Psoas muscle (tissue), 8 donors: ENCODE results near the gene DOK4. TPM values are rescaled to one million over a fixed set of nuclear protein-coding genes. Genes with fewer than 3 reads are reported as not detected.
"Not testable (repeated sequence)": the region's sequence is repeated elsewhere in the genome, so short reads cannot be mapped to it uniquely, and the experiment has no call there.

Source experiments
- ATAC-seq, 4 donors: fragments of 200-7000 bp; cut with Tn5 transposase; one replicate each; pipeline ENCODE4 v1.9.1; 2020; ENCODE audit warnings: moderate library complexity in 3 of 4, mild to moderate bottlenecking in 2 of 4
- DNase-seq, 2 donors: peaks; one replicate each; pipeline ENCODE4 v3.0.0-alpha.2; 2020
- H3K27ac ChIP-seq: fragments of 200-600 bp; one replicate; pipeline ENCODE4 v1.8.0; 2022
- H3K27me3 ChIP-seq, 3 donors: fragments of 200-600 bp in 1 of 3; one replicate each; pipeline versions ENCODE4 v1.6.1 to v1.8.0; 2013 to 2022; ENCODE audit warnings: low read length in 2 of 3, mild to moderate bottlenecking in 2 of 3, moderate library complexity in 1 of 3; ENCODE audit not compliant: insufficient read depth in 3 of 3
- H3K36me3 ChIP-seq, 2 donors: fragments of 200-600 bp in 1 of 2; one replicate each; pipeline versions ENCODE4 v1.6.1 to v1.8.0; 2013 to 2022; ENCODE audit warnings: low read depth in 1 of 2, mild to moderate bottlenecking in 1 of 2, moderate library complexity in 1 of 2; ENCODE audit not compliant: insufficient read depth in 1 of 2
- H3K4me1 ChIP-seq: fragments of 200-600 bp; one replicate; pipeline ENCODE4 v1.8.0; 2022
- H3K4me3 ChIP-seq: fragments of 200-600 bp; one replicate; pipeline ENCODE4 v1.8.0; 2022; ENCODE audit warnings: mild to moderate bottlenecking
- H3K9me3 ChIP-seq: fragments of 200-600 bp; one replicate; pipeline ENCODE4 v1.8.0; 2022
- CTCF ChIP-seq: fragments of 200-600 bp; IDR thresholded peaks from one replicate; pipeline ENCODE4 v1.8.0; 2022; ENCODE audit warnings: antibody characterized with exemption
- WGBS, 3 donors: extraction: QIAGEN DNeasy Blood & Tissue Kit; methylation state at CpG; one replicate each; pipeline versions ENCODE4 v1.1.6 to v1.1.7; 2013; 5-methylcytosine and 5-hydroxymethylcytosine counted together
- intact Hi-C, 2 donors: fragments of 100-400 bp; cut with DNase I; formaldehyde crosslinking; loops; one replicate each; pipeline versions ENCODE4 v1.11.0 to v1.14.2; 2022
- polyA plus RNA-seq, 3 donors: library from polyadenylated mRNA; stranded (reverse); fragments of 200-250 nt; gene quantifications; one replicate each; pipeline ENCODE4 v1.2.3, GENCODE V29; 2013
- total RNA-seq, 4 donors: library from RNA; stranded (reverse); fragmentation: NEBNext Ultra II Directional in 2 of 4; extraction: Animal tissue kit (Norgen Biotek cat#: 25700) in 2 of 4; gene quantifications; one replicate each; pipeline versions ENCODE4 v1.2.1 to v1.2.4, GENCODE V29; 2021 to 2023
- donor health status: healthy with polysubstance abuse.
- donor health status: DM: no; HTN: no; CAD: no; lungs with moderate emphysema.
- donor health status: Bipolar disorder and iron deficiency.
- donor health status: healthy.
- donor health status: DM: yes; HTN: yes; CAD: no.
- donor health status: DM: no; HTN: no; CAD: no.
- donor health status: DM: no; HTN: no; CAD: no.
- donor health status: DM: yes; HTN: yes; CAD: no.

The DOK4 gene
- total and polyA plus RNA-seq, 7 donors, result 1.3 to 4.3 (median 1.9) TPM

- no peaks in the 10 kb centered on the region for H3K9me3 ChIP-seq
- intact Hi-C loops, result no loop called here
- 58 to 65% (median 63%) methylated on average over 7 to 9 of the region's 9 CpGs for WGBS, 3 donors
- H3K27me3 ChIP-seq, result no peaks in the 10 kb centered on the region
- H3K4me1 ChIP-seq, result no peaks in the 10 kb centered on the region
- no peak for TF ChIP-seq CTCF
- no peak overlapping the region for H3K4me3 ChIP-seq
- no peak for ATAC-seq
- peak in 1 of 2 donors; percentile 23 for DNase-seq
- no peak overlapping the region for H3K27ac ChIP-seq
- no peaks in the 10 kb centered on the region for H3K36me3 ChIP-seq
Observed at GRCh38 chr16:57500578-57501111, 14.4 kb upstream of the DOK4 start.

- H3K4me3 ChIP-seq, H3K27me3 ChIP-seq, H3K27ac ChIP-seq, H3K9me3 ChIP-seq, intact Hi-C loops, ATAC-seq, H3K36me3 ChIP-seq, DNase-seq, H3K4me1 ChIP-seq: not testable (repeated sequence)
- WGBS, 3 donors, result 82 to 87% (median 84%) methylated on average over 11 of the region's 11 CpGs
Observed at GRCh38 chr16:57499941-57500340, 13.6 kb upstream of the DOK4 start.

GRCh38 chr16:57498031-57498430 lies 11.7 kb upstream of the DOK4 start:
- intact Hi-C loops, result no loop called here
- WGBS, 3 donors, result 94 to 97% (median 95%) methylated on average over 4 of the region's 4 CpGs
- no peak overlapping the region for H3K27ac ChIP-seq
- no peak for TF ChIP-seq CTCF
- no peaks in the 10 kb centered on the region for H3K36me3 ChIP-seq
- H3K4me3 ChIP-seq, result no peak overlapping the region
- H3K4me1 ChIP-seq, result no peaks in the 10 kb centered on the region
- H3K9me3 ChIP-seq, result no peaks in the 10 kb centered on the region
- no peaks in the 10 kb centered on the region for H3K27me3 ChIP-seq
- DNase-seq (peak in 1 of 2 donors; percentile 6), ATAC-seq (no peak)

- WGBS, 3 donors, result 61 to 63% (median 61%) methylated on average over 13 of the region's 13 CpGs
Observed at GRCh38 chr16:57497121-57497520, 10.8 kb upstream of the DOK4 start.

GRCh38 chr16:57493767-57494166 lies 7.5 kb upstream of the DOK4 start:
- H3K27ac ChIP-seq, result no peak overlapping the region
- no peaks in the 10 kb centered on the region for H3K9me3 ChIP-seq
- H3K36me3 ChIP-seq, result no peaks in the 10 kb centered on the region
- no peak for TF ChIP-seq CTCF
- H3K4me3 ChIP-seq, result no peak overlapping the region
- H3K4me1 ChIP-seq, result no peaks in the 10 kb centered on the region
- intact Hi-C loops, result no loop called here
- H3K27me3 ChIP-seq, result no peaks in the 10 kb centered on the region
- no peak for ATAC-seq
- no peak for DNase-seq
- 77 to 93% (median 84%) methylated on average over 4 of the region's 4 CpGs for WGBS, 3 donors

More at GRCh38 chr16:57497121-57497520, 10.8 kb upstream of the DOK4 start:
- peak in 1 of 2 donors; percentile 38 for DNase-seq
- H3K27me3 ChIP-seq, result no peaks in the 10 kb centered on the region
- no peak for ATAC-seq
- H3K4me1 ChIP-seq, result no peaks in the 10 kb centered on the region
- no peak for TF ChIP-seq CTCF
- H3K9me3 ChIP-seq, result no peaks in the 10 kb centered on the region
- intact Hi-C loops, result no loop called here
- H3K27ac ChIP-seq, result no peak overlapping the region
- H3K4me3 ChIP-seq, result no peak overlapping the region
- no peaks in the 10 kb centered on the region for H3K36me3 ChIP-seq
